GM19452 (cell line): Measurements from ENCODE around the gene RTN4IP1.

Experiments
- ATAC-seq: cut with Tn5 transposase; IDR thresholded peaks from one replicate; pipeline ENCODE4 v1.9.1; 2021; ENCODE audit not compliant: unreplicated experiment

RTN4IP1 gene, protein sequence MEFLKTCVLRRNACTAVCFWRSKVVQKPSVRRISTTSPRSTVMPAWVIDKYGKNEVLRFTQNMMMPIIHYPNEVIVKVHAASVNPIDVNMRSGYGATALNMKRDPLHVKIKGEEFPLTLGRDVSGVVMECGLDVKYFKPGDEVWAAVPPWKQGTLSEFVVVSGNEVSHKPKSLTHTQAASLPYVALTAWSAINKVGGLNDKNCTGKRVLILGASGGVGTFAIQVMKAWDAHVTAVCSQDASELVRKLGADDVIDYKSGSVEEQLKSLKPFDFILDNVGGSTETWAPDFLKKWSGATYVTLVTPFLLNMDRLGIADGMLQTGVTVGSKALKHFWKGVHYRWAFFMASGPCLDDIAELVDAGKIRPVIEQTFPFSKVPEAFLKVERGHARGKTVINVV

GRCh38 chr6:106629103-106629858 is at the start of gene RTN4IP1, which contains the start of gene QRSL1:
RTN4IP1 (minus strand) TSS chr6:106629498; CDS start chr6:106629021, 477 bp downstream.
QRSL1 (plus strand) TSS chr6:106629578; CDS start chr6:106629682, 104 bp downstream.
- peak; percentile 79 for ATAC-seq

GRCh38 chr6:106677282-106677681 is 48.0 kb upstream of the RTN4IP1 start:
- no peak for ATAC-seq

DNA sequence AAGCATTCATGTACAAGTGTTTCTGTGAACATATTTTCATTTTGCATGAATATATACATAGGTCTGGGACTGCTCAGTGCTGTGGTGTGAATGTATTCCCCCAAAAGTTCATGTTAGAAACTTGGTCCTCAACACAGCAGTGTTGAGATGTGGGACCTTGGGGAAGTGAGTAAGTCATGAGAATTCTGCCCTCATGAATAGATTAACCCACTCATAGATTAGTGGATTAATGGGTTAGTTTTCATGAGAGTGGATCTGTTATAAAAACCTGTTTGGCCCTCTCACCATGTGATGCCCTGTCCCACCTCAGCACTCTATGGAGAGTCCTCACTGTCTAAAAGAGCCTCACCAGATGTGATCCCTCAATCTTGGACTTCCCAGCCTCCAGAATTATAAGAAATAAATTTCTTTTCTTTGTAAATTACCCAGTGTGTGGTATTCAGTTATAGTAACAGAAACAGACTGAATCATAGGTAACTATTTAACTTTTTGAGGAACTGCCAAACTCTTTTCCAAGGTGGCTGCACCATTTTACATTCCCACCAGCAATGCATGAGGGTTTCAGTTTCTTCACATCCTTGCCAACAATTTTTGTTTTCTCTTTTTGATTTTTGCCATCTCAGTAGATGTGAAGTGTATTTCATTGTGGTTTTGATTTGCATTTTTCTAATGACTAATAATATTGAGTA is 45.4 kb upstream of the RTN4IP1 start:
- no peak for ATAC-seq

GRCh38 chr6:106671651-106672050 is 42.4 kb upstream of the RTN4IP1 start:
- ATAC-seq, result no peak

DNA sequence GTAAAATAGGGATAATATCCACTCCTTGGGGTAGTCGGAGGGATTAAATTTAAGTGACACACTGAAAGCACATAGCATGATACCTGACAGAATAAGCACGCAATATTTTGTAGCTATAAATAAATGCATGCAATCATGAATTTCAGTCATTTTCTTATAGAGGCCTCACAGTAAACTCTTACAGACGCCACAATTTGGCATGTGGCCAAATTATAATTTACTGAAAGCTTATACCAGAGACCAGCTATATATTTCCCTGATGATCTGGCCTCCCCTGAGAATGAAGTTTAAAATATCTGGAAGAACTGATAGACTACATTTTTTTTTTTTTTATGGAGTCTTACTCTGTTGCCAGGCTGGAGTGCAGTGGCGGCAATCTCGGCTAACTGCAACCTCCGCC is 40.9 kb upstream of the RTN4IP1 start:
- no peak for ATAC-seq

GRCh38 chr6:106667022-106667402 is 37.7 kb upstream of the RTN4IP1 start:
- ATAC-seq, result no peak

DNA sequence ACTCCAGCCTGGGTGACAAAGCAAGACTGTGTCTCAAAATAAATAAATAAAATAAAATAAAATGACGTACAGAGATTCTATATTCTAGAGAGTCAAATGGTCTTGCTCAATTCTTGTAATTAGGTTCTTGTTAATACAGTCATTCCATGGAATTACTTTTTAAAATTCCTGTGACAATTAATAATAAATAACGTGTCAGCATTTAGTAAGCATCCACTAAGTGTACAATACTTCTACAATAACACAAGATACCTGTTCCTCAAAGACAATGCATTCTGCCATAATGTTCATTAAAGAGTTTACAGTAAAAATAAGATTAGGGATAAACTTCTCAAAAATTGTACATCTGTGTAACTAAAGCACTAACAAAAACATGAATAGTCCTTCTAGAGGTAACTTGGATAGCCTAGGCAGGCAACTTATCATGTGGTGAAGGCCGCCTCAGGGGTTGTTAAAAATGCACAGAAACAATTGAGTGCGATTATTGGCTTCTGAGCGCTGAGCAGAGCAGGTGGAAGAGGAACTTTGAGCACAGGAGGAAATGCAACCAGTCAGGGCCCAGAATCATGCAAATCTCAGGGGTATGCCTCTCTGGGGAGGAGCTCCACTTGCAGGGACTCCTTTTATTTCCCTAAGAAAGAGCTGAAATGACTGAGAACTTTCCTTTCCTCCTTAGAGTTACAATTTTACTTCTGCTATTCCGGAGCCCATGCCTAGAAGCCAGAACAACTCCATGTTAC is 37.2 kb upstream of the RTN4IP1 start:
- peak; percentile 99 for ATAC-seq

- ATAC-seq, result no peak
These were observed 33.2 kb upstream of the RTN4IP1 start for GRCh38 chr6:106662458-106662857.

- no peak for ATAC-seq
These were observed 30.6 kb upstream of the RTN4IP1 start for GRCh38 chr6:106659859-106660258.

DNA sequence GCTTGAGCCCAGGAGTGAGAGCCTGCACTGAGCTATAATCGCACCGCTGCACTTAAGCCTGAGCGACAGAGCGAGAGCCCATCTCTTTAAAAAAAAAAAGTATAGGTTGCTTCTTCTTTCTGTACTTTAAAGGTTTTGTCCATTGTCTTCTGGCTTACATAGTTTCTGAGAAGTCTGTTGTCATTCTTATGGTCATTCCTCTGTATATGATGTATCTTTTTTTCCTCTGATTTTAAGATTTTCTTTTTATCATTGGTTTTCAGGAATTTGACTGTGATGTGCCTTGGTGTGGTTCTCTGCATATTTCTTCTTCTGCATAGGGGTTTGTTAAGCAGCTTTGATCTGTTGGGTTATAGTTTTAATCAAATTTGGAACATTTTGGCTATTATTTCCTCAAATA is 29.2 kb upstream of the RTN4IP1 start:
- ATAC-seq, result no peak

GRCh38 chr6:106648651-106649308 is 19.5 kb upstream of the RTN4IP1 start:
- ATAC-seq, result no peak

DNA sequence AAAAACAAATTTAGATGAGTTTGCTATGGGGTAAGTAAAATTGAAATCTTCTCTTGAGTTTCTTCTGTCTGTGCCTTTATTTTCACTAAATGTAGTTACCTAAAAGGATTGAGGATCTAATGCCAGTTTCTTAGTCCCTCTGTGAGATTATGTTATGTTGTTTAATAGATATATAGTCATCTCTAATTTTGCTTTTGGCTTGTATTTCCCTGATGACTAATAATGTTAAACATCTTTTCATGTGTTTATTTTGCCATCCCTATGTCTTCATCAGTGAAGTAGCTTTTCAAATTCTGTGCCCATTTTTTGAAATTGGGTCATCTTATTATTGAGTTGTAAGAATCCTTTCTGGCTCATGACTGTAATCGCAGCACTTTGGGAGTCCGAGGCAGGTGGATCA is 13.8 kb upstream of the RTN4IP1 start:
- ATAC-seq, result no peak

GRCh38 chr6:106642476-106642875 is 13.2 kb upstream of the RTN4IP1 start:
- no peak for ATAC-seq

- no peak for ATAC-seq
These were observed 10.5 kb upstream of the RTN4IP1 start for GRCh38 chr6:106639812-106640211.

DNA sequence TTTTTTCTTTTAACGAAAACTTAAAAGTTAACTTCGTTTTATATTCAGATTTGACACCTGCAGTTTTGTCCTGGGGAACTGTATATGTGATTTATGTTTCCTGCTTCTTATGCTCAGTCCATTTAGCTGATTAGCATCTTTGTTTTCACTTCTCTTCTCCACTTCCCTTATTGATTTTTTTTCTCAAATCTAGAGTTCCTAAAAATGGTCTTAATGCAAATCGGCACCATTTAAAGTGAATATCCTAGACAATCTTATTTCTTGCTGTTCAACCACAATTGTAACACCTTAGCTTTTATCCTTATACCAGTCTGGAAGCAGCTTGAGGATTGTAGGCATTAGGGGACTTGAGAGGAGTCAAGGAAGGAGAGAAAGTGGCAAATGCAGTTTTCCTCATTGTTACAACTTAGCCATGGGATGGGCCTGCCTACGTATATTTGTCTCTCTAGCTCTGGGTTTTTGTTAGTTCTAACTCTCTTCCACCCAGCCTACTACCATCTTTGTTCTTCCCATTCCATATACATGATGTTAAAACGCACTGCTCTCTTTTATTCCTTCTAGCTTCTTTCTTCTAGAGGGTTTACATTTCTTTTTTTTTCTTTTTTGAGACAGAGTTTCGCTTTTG is 8.5 kb upstream of the RTN4IP1 start:
- ATAC-seq, result peak; percentile 74

DNA sequence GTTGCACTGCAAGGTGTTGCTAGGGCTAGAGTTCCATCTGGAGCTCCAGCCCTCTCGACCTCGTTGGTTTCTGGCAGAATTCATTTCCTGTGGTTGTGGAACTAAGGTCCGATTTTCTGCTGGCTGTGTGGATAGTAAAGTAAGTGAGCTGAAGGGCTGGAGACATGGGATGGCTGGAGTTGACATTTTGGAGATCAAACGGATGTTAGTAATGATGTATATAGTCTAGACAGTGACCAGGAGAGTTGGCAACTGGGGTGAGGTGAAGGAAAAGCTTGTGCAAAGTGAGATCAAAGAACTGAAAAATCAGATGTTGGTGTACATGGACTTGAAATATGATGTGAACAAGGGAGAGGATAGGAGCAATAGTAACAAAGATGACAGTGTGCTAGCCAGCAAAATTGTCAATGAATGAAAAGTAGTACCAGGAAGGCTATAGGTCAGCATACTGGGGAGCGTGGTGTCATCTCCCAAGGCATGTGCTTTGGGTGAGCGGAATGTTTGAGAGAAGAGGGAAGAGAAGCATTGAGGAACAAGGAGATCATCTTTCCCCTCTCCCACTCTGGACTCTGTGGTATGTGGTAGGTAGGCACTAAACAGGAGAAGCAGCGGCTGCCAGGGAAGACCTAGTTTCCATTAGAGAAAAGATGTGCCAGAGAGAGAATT is 7.9 kb upstream of the RTN4IP1 start:
- peak; percentile 34 for ATAC-seq

DNA sequence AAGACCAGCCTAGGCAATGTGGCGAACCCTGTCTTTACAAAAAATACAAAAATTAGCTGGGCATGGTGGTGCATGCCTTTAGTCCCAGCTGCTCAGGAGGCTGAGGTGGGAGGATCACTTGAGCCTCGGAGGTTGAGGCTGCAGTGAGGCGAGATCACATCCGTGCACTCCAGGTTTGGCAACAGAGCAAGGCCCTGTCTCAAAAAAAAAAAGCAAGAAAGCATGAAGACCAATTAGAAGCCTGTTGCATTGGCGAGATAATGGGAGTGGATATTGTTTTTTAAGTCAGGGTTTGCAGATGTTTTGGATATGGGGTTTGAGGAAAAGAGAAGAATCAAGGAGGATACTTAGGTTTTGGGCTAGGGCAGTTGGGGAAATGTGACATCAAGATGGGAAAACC is 5.3 kb upstream of the RTN4IP1 start:
- no peak for ATAC-seq

- ATAC-seq, result no peak
These were observed 2.0 kb upstream of the RTN4IP1 start for GRCh38 chr6:106631346-106631745.

DNA sequence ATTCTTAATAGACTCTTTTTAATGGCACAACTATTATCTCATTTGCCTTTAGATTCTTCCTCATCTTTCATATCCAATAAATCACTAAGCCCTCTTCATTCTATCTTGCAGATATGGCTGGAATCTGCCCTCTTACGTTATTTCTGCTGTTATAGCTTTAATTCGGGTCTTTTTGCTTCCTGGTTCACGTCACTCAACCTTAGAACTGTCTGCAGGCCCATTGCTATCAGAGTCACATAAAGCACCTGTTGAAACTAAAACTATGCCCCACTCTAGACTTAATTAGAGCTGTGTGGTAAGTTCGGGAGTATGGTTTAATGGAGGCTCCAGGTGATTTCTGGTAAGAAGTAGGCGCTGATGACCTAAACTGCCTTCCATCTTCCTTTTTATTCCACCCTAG is 1.1 kb upstream of the RTN4IP1 start:
- no peak for ATAC-seq

DNA sequence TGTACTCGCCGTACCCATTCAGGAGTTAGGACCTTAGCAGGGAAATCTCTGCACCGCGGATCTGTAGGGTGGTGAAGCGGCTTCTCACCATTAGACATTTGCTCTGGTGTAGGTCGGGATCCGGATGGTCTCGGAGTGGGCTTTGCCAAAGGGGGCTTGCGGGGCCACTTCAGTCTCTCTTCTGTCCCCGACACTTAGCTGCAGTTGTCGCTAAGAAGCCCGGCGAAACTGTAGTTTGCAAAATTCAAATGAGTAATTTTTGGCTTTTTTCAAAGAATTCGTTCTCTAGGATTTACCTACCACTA is 513 bp upstream of the RTN4IP1 start:
- ATAC-seq, result no peak
